HT-29 (cell line): ENCODE data around the gene ADCY2. TPM values are rescaled to one million over a fixed set of nuclear protein-coding genes. Genes with fewer than 3 reads are reported as not detected.
"Not testable (repeated sequence)": the region's sequence is repeated elsewhere in the genome, so short reads cannot be mapped to it uniquely, and the experiment has no call there.

Experiments used
- DNase-seq: peaks from one replicate; pipeline ENCODE4 v3.0.0-alpha.2; 2015; ENCODE audit warnings: low spot score
- total RNA-seq: library from RNA; depleted of rRNA; stranded (reverse); fragments of >200 nt; shearing (Covaris generic); gene quantifications from 2 replicates; pipeline ENCODE4 v1.2.3, GENCODE V29; 2014

The ADCY2 gene
- total RNA-seq, 1 experiment from 2014 or later: not detected

GRCh38 chr5:7395432-7395946 is 449 bp upstream of the ADCY2 start:
- no peak for DNase-seq

- DNase-seq: no peak
These were observed 946 bp downstream of the ADCY2 start for GRCh38 chr5:7396713-7397454.

- DNase-seq: no peak
These were observed 2.0 kb downstream of the ADCY2 start for GRCh38 chr5:7397937-7398336.

DNA sequence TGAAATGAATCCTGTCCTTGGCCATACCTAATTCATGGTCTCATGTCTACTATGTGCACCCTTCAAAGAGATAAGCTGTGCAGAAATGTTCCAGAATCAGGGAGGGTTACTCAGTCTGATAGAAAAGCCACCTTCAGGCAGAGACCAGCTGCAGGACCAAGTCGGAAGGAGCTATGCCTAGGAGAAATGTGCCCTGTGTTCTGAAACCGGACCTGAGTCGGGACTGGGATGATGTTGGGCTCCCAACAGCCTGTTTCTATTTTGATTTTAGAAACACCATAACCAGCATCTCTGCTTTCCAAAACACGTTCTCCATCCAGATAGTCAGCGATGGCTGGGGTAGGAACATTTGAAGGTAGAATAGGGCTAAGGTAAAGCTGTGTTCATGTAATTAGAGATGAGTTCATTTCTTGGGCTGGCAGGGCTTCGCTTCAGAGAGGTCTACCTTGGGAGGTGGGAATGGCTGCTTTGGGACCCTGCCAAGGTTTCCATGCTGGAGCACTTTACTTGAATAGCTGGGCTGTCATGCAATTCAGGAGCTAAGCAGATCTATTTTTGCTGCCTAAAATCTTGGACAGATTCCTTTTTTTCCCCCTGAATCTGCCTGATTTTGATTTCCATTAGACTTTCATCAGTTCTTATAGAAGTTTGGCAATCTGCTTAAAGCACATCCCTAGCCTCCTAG is 2.8 kb downstream of the ADCY2 start:
- no peak for DNase-seq

- DNase-seq: no peak
These were observed 9.3 kb downstream of the ADCY2 start for GRCh38 chr5:7405277-7405676.

GRCh38 chr5:7410936-7411511 is 15.1 kb downstream of the ADCY2 start:
- no peak for DNase-seq

- no peak for DNase-seq
These were observed 16.5 kb downstream of the ADCY2 start for GRCh38 chr5:7412409-7412808.

GRCh38 chr5:7415123-7415522 is 19.2 kb downstream of the ADCY2 start:
- DNase-seq: no peak

GRCh38 chr5:7415587-7416535 is 19.9 kb downstream of the ADCY2 start:
- DNase-seq: no peak

- no peak for DNase-seq
These were observed 22.3 kb downstream of the ADCY2 start for GRCh38 chr5:7418276-7418675.

DNA sequence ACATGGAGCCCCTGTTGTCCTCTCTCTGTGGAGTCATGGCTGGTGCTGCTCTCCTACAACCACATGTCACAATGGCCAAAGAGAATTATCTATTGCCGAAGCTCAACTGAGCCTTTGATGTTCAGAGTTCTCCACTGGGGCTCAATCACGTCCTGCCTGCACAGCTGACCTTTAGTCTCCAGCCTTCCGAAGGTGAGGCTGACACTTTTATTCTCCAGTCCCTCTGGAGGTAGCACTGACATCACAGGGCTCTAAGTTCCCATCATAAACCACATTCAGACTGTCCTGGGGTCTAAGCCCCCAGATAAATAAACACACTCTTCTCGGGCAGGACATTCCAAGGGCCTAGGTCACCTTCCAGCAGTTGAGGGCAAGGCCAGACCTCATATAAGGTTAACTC is 23.4 kb downstream of the ADCY2 start:
- no peak for DNase-seq

DNA sequence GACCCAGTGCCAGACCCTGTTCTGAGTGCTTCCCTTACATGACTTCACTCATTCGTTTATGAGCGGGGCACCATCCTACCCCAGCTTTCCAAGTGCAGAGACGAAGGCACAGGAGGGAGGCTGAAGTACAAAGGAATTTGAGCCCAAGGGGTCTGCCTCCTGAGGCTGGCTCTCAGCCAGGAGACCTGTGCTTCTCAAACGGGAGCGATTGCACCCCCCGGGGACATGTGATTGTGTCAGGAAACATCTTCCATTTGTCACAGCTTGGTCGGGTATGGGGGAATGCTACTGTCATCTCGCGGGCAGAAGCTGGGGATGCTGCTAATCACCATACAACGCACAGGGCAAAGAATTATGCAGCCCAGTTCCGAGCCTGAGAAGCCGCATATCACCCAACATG is 23.9 kb downstream of the ADCY2 start:
- no peak for DNase-seq

DNA sequence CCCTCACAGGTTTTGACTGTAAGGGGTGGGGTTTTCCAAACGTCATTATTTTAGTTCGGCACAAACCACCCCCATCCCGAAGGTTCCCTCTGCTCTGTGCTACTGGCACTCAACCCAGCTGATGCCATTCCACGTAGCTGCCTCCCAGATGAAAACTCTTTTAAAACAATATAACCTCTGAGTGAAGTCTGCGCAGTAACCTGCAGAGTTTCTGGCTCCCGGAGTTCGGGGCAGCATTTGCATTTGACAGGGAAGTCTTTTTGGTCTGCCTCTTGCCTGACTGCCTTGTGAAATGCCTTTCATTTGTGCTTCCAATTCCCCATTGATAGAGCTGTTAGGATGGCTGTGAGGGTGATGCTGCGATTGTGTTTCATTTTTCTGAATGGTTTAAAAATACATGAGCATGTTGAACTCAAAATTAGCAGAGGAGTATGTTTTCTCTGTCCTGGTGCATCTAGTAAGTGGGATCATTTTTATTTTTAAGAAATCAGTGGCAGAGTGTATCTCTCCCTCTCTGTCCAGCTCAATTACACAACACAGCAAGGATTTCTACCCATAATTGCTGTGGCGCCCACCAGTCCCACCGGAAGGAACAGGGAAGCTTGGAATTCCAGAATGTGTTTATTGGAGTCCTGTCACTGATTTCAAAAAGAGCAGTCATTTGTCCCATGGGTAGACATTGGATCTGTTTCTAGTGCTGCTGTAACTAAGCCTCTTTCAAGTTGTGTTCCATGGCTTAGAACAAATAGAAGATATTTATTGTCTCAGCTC is 24.8 kb downstream of the ADCY2 start:
- DNase-seq: no peak

- DNase-seq: no peak
These were observed 26.6 kb downstream of the ADCY2 start for GRCh38 chr5:7422316-7423106.

DNA sequence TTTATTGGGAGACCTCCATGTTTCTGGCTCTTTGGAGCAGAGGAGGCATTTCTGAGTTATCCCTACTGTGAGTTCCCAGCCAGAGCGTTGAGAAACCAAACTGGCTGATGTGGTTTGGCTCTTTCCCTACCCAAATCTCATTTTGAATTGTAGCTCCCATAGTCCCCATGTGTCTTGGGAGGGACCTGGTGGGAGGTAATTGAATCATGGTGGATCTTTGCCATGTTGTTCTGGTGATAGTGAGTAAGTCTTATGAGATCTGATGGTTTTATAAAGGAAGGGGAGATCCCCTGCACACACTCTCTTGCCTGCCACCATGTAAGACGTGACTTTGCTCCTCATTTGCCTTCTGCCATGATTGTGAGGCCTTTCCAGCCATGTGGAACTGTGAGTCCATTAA is 27.3 kb downstream of the ADCY2 start:
- DNase-seq: not testable (repeated sequence)

DNA sequence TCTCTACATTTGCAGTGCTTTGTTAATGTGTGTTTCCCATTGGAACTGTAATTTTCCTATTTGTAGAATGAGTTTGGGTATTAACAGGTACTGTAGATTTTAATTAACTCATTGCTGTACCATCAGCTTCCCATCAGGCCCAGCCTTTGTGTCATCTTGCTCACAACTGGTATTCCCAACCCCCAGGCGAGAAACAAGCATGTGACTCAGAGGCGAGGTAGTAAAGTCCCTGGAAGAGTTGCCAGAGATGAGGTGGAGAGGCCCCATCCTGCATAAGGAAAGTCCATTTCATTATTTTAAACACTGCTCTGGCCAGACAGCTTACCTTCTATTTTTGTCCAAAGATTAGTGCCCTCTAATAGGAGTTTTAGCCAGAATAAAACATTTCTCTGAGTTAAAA is 29.9 kb downstream of the ADCY2 start:
- DNase-seq: no peak

DNA sequence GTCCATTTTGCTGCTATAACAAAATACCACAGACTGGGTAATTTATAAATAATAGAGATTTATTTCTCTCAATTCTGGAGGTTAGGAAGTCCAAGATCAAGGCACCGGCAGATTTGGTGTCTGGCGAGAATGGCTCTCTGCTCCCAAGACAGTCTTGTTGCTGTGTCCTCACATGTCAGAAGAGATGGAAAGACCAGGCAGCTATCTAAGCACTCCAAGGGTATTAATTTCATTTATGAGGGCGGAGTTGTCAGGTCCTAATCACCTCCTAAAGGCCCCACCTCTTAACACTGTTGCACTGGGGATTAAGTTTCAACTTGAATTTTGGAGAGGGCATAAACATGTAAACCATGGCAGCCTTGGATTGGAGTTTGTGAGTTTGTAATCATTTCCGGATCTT is 30.3 kb downstream of the ADCY2 start:
- DNase-seq: no peak

DNA sequence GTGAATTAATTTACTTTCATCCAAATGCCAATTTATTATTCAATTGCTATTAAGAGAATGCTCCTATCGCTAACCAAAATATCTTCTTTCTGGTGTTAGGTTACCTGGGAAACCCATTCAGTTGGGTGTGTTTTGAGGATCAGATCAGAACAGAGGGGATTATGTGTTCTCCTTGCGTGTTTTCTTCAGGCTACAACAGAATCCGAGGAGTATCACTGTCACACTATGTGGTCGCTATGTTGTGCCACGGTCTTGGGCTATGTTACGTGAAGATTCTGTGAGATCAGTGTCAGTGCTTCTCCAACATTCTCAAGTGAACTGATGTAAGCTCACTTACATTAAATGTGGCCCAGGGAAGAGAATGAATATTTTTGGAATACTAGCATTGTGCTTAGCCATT is 39.0 kb downstream of the ADCY2 start:
- DNase-seq: no peak

GRCh38 chr5:7435503-7435902 is 39.6 kb downstream of the ADCY2 start:
- DNase-seq: no peak

- DNase-seq: no peak
These were observed 40.6 kb downstream of the ADCY2 start for GRCh38 chr5:7436521-7436920.
